ENCODE data around the gene KIF3A. TPM values are rescaled to one million over a fixed set of nuclear protein-coding genes. Genes with fewer than 3 reads are reported as not detected.

The KIF3A gene
- total and polyA plus RNA-seq, 9 donors = 4.2 to 13.0 (median 9.2) TPM

DNA sequence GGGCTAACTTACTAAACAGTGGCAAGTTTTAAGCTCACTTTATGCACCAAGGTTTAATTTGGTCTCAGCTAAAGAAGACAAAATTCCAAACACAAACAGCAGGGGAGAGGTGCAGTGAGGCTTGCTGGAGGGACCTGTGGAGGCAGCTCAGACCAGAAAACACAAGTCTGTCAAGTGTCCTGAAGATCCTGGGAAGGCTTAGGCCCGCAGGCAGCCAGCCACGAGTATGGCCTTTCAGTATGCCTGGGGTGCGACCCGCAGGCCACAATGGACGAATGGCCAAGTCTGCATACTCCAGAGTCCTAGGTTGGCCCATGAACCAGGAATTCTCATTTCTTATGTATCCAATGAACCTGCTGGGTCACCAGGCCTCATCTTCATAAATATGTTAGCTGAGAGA, 19.2 kb upstream of the KIF3A start:
- intact Hi-C loops (cut with DNase I) = no loop called here

DNA sequence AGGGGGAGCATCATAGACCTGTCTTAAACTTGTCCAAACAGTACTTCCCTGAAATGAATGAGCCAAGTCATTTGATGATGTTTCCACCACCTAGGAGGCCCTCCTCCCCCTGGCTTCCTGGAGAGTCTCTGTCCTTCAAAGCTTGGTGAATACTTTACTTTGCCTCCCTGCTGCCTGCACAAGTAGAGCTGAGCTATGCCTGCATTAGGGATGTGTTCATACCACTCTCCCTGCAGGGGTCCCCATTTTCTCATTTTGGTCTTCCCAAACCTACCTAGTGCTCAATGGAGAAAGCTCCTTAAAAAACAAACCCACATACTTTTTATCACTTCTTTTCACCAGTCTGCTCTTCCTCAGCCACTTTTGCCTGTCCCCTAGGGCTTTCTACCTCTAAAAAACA, 17.6 kb upstream of the KIF3A start:
- intact Hi-C loops (cut with DNase I) = no loop called here
- no peak for DNase-seq
- TF ChIP-seq POLR2A (IDR thresholded peaks at IDR 0.05) (no peak), EP300 (IDR thresholded peaks at IDR 0.05) (no peak)
- TF ChIP-seq, protein P1, sequence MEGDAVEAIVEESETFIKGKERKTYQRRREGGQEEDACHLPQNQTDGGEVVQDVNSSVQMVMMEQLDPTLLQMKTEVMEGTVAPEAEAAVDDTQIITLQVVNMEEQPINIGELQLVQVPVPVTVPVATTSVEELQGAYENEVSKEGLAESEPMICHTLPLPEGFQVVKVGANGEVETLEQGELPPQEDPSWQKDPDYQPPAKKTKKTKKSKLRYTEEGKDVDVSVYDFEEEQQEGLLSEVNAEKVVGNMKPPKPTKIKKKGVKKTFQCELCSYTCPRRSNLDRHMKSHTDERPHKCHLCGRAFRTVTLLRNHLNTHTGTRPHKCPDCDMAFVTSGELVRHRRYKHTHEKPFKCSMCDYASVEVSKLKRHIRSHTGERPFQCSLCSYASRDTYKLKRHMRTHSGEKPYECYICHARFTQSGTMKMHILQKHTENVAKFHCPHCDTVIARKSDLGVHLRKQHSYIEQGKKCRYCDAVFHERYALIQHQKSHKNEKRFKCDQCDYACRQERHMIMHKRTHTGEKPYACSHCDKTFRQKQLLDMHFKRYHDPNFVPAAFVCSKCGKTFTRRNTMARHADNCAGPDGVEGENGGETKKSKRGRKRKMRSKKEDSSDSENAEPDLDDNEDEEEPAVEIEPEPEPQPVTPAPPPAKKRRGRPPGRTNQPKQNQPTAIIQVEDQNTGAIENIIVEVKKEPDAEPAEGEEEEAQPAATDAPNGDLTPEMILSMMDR (IDR thresholded peaks at IDR 0.05) = no peak
- Histone ChIP-seq H3K4me3 (no peak overlapping the region), H3K27ac (no peak overlapping the region), H3K9me3 (no peaks in the 10 kb centered on the region), H3K27me3 (no peaks in the 10 kb centered on the region), H3K36me3 (no peaks in the 10 kb centered on the region), H3K4me1 (ENCODE audit: insufficient read depth) (no peaks in the 10 kb centered on the region)

More for the DNA sequence above, 19.2 kb upstream of the KIF3A start:
- TF ChIP-seq, protein P1 (IDR thresholded peaks at IDR 0.05) = no peak
- TF ChIP-seq POLR2A (IDR thresholded peaks at IDR 0.05) = no peak
- no peak for TF ChIP-seq EP300 (IDR thresholded peaks at IDR 0.05)
- no peak overlapping the region for H3K27ac ChIP-seq
- H3K4me1 ChIP-seq (ENCODE audit: insufficient read depth) = no peaks in the 10 kb centered on the region
- WGBS, 3 donors = 75 to 86% (median 86%) methylated on average over 5 of the region's 5 CpGs
- DNase-seq = no peak
- H3K27me3 ChIP-seq = no peaks in the 10 kb centered on the region
- H3K4me3 ChIP-seq = no peak overlapping the region
- no peaks in the 10 kb centered on the region for H3K9me3 ChIP-seq
- no peaks in the 10 kb centered on the region for H3K36me3 ChIP-seq

DNA sequence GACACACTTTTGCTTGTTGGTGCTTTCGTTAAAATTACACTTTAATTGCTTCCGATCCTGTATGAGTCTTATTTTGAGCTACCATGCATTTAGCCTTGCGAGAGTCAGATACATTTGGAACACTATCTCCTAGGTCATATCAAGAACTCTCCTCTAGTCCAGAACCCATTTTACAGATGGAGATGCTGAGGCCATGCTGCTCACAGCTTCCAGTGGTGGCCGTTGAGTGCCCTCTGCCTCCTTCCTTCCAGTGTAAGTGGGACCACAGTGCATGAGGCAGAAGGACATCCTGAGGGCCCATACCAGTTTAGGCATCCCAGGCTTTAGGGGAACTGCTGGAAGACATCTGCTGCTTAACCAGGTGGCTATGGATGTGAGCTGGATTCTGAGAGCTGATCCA, 16.8 kb upstream of the KIF3A start:
- intact Hi-C loops (cut with DNase I) = no loop called here
- no peaks in the 10 kb centered on the region for H3K36me3 ChIP-seq
- no peak for TF ChIP-seq EP300 (IDR thresholded peaks at IDR 0.05)
- TF ChIP-seq, protein P1 (IDR thresholded peaks at IDR 0.05) = no peak
- TF ChIP-seq POLR2A (IDR thresholded peaks at IDR 0.05) = no peak
- no peak overlapping the region for H3K4me3 ChIP-seq
- no peak for DNase-seq
- WGBS, 3 donors = 91 to 94% (median 91%) methylated on average over 4 of the region's 4 CpGs
- H3K27me3 ChIP-seq = no peaks in the 10 kb centered on the region
- H3K9me3 ChIP-seq = no peaks in the 10 kb centered on the region
- no peaks in the 10 kb centered on the region for H3K4me1 ChIP-seq (ENCODE audit: insufficient read depth)
- no peak overlapping the region for H3K27ac ChIP-seq

DNA sequence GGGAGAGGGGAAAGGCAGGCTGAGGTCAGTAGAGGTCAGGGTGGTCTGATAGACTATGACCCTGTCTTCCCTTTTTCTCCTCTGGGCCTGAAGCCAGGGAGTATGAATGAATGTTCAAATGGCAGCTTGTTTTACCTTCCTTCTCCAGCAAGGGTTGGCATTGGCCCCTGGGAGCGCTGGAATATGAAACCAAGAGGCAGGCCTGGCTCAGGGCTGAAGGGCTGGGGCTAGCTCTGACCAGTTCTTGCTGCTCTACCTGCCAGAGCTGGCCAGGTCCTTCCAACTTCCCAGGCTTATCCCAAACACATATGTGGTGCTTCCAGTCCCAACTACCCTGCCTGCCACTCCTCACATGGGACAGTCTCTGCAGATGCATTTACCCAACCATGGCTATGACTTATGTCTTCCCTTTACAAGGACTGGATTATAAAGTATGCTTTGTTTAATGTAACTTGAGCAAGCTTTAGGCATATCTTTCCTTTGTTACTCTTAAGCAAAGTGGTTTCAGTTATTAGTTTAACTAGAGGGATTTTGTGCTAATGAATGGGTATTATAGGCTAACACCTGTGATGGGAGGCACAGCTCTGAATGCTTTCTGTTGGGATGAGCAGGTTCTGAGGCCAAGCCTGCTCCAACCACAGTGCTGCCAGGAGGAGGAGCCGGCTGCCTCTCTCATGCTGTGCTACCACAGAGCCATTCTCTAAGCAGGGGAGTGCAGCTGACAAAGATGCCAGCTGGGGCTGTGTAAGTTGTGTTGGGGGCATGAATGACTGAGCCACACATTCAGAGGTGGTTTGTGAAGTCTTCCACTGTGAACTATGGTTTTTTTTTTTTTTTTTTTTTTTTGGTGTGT, 16.0 kb upstream of the KIF3A start:
- TF ChIP-seq POLR2A (IDR thresholded peaks at IDR 0.05) (no peak), EP300 (IDR thresholded peaks at IDR 0.05) (no peak)
- TF ChIP-seq, protein P1 (IDR thresholded peaks at IDR 0.05) = no peak
- H3K27ac ChIP-seq = no peak overlapping the region
- no peaks in the 10 kb centered on the region for H3K9me3 ChIP-seq
- no peaks in the 10 kb centered on the region for H3K27me3 ChIP-seq
- no peak overlapping the region for H3K4me3 ChIP-seq
- H3K36me3 ChIP-seq = no peaks in the 10 kb centered on the region
- no peaks in the 10 kb centered on the region for H3K4me1 ChIP-seq (ENCODE audit: insufficient read depth)
- no peak for DNase-seq
- intact Hi-C loops (cut with DNase I) = no loop called here
- WGBS, 3 donors = 53 to 65% (median 57%) methylated on average over 2 of the region's 2 CpGs

All from ovary (tissue), 9 donors.